Fibroblast of peridontal ligament (primary cell): ENCODE results near the gene OPTN.
A peak's percentile ranks its signal among the peaks of the same experiment; 100 is the strongest.
"Not testable (repeated sequence)": the region's sequence is repeated elsewhere in the genome, so short reads cannot be mapped to it uniquely, and the experiment has no call there.

Experiments used
- DNase-seq: peaks from one replicate; pipeline ENCODE4 v3.0.0-alpha.2; 2010; ENCODE audit errors: extremely low read depth

OPTN gene

GRCh38 chr10:13120786-13121499 is 21.0 kb downstream of the OPTN start:
- peak; percentile 30 for DNase-seq

- no peak for DNase-seq
Measured at GRCh38 chr10:13121500-13121854, 21.5 kb downstream of the OPTN start.

- no peak for DNase-seq
Measured at GRCh38 chr10:13136651-13137050, 36.7 kb downstream of the OPTN start.

- DNase-seq: no peak
Measured at GRCh38 chr10:13139150-13139549, 39.2 kb downstream of the OPTN start.

- DNase-seq: no peak
Measured at GRCh38 chr10:13139676-13140075, 39.7 kb downstream of the OPTN start.

GRCh38 chr10:13140627-13141190 is 40.7 kb downstream of the OPTN start:
- DNase-seq: no peak

- no peak for DNase-seq
Measured at GRCh38 chr10:13143766-13144165, 43.8 kb downstream of the OPTN start.

GRCh38 chr10:13144814-13145213 is 44.9 kb downstream of the OPTN start:
- no peak for DNase-seq

GRCh38 chr10:13146379-13146778 is 46.4 kb downstream of the OPTN start:
- no peak for DNase-seq

GRCh38 chr10:13147161-13147560 is 47.2 kb downstream of the OPTN start:
- no peak for DNase-seq

- no peak for DNase-seq
Measured at GRCh38 chr10:13152296-13152695, 52.3 kb downstream of the OPTN start.

GRCh38 chr10:13155860-13156259 is 55.9 kb downstream of the OPTN start:
- DNase-seq: not testable (repeated sequence)

GRCh38 chr10:13158401-13158800 is 58.4 kb downstream of the OPTN start:
- no peak for DNase-seq

- DNase-seq: peak; percentile 99
Measured at GRCh38 chr10:13160934-13161856, 61.2 kb downstream of the OPTN start, which contains the start of gene MCM10. TSS of gene MCM10 (plus strand) at chr10:13161558. CDS start at chr10:13164203, 2,645 bp downstream.

- DNase-seq: no peak
Measured at GRCh38 chr10:13161857-13162271, 61.9 kb downstream of the OPTN start.

- DNase-seq: no peak
Measured at GRCh38 chr10:13163859-13164258, 63.9 kb downstream of the OPTN start.

- no peak for DNase-seq
Measured at GRCh38 chr10:13165177-13165576, 65.2 kb downstream of the OPTN start.

- DNase-seq: no peak
Measured at GRCh38 chr10:13167568-13167967, 67.6 kb downstream of the OPTN start.

- no peak for DNase-seq
Measured at GRCh38 chr10:13168781-13169180, 68.8 kb downstream of the OPTN start.

- no peak for DNase-seq
Measured at GRCh38 chr10:13173616-13174015, 73.7 kb downstream of the OPTN start.

- no peak for DNase-seq
Measured at GRCh38 chr10:13180788-13181187, 80.8 kb downstream of the OPTN start.

GRCh38 chr10:13182424-13182823 is 82.5 kb downstream of the OPTN start:
- DNase-seq: no peak

GRCh38 chr10:13183625-13184024 is 83.7 kb downstream of the OPTN start:
- DNase-seq: no peak
